Stomach (tissue), 4 donors: ENCODE data around the gene COCH.

ENCODE experiments used
- EP300 ChIP-seq: sonication (generic); formaldehyde crosslinking; IDR thresholded peaks from one replicate; pipeline ENCODE4 v1.6.1; 2017; ENCODE audit warnings: antibody characterized with exemption
- POLR2A ChIP-seq, 4 donors: fragments of 450-650 bp; IDR thresholded peaks; one replicate each; pipeline ENCODE4 v1.6.1; 2016; ENCODE audit warnings: antibody characterized with exemption in 4 of 4, control low read depth in 2 of 4, mild to moderate bottlenecking in 1 of 4, moderate library complexity in 1 of 4
- POLR2AphosphoS5 ChIP-seq, 3 donors: sonication (generic); formaldehyde crosslinking; IDR thresholded peaks; one replicate each; pipeline ENCODE4 v1.6.1; 2016; ENCODE audit warnings: antibody characterized with exemption in 3 of 3
- TF ChIP-seq, protein P1 (sequence below), 7 experiments: fragments of 450-650 bp in 4 of 7; fragments of 200-600 bp in 3 of 7; sonication (generic) in 3 of 7; IDR thresholded peaks; one replicate each; pipeline ENCODE4 v1.5.1; 2016 to 2019; ENCODE audit warnings: antibody characterized with exemption in 7 of 7, control low read depth in 2 of 7, mild to moderate bottlenecking in 1 of 7

DNA sequence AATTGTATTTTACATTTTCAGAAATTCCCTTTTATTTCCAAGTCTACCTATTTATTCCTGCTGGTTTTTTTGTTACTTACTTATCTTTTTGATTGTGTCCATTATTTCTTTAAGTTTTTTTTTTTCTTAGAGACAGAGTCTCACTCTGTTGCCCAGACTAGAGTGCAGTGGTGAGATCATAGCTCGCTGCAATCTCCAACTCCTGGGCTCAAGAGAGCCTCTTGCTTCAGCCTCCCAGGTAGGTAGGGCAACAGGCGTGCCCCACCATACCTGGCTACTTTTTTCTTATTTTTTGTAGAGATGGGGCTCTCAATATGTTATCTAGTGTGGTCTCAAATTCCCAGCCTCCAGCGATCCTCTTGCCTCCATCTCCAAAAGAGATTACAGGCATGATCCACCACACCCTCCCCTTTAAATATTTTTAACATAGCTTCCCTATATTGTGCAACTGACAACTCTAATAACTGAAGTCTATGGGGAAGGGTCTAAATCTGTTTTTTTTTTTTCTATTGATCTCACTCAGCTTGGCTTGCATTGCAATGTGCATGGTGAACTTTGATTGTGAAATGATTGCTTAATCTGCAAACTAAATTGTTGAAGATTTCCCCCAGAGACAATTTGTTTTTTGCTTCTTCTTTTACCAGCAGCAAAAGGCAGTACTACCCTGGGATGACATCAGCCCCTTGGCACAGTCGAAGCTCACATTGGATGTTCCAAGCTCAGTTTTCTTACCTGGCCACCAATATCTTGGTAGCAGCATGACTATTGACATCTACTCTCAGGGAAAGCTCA is 25.7 kb upstream of the COCH start:
- no peak for TF ChIP-seq EP300
- TF ChIP-seq, protein P1, sequence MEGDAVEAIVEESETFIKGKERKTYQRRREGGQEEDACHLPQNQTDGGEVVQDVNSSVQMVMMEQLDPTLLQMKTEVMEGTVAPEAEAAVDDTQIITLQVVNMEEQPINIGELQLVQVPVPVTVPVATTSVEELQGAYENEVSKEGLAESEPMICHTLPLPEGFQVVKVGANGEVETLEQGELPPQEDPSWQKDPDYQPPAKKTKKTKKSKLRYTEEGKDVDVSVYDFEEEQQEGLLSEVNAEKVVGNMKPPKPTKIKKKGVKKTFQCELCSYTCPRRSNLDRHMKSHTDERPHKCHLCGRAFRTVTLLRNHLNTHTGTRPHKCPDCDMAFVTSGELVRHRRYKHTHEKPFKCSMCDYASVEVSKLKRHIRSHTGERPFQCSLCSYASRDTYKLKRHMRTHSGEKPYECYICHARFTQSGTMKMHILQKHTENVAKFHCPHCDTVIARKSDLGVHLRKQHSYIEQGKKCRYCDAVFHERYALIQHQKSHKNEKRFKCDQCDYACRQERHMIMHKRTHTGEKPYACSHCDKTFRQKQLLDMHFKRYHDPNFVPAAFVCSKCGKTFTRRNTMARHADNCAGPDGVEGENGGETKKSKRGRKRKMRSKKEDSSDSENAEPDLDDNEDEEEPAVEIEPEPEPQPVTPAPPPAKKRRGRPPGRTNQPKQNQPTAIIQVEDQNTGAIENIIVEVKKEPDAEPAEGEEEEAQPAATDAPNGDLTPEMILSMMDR (IDR thresholded peaks at IDR 0.05) = no peak
- no peak for TF ChIP-seq POLR2AphosphoS5 (IDR thresholded peaks at IDR 0.05)
- TF ChIP-seq POLR2A (IDR thresholded peaks at IDR 0.05) = no peak
